HG03342 (cell line): Measurements from ENCODE around the gene GPC6.

Experiments
- ATAC-seq: cut with Tn5 transposase; IDR thresholded peaks from one replicate; pipeline ENCODE4 v1.9.1; 2021; ENCODE audit warnings: mild to moderate bottlenecking, moderate library complexity; ENCODE audit not compliant: unreplicated experiment

Gene GPC6

GRCh38 chr13:93558637-93559036 is 332.0 kb downstream of the GPC6 start:
- no peak for ATAC-seq

DNA sequence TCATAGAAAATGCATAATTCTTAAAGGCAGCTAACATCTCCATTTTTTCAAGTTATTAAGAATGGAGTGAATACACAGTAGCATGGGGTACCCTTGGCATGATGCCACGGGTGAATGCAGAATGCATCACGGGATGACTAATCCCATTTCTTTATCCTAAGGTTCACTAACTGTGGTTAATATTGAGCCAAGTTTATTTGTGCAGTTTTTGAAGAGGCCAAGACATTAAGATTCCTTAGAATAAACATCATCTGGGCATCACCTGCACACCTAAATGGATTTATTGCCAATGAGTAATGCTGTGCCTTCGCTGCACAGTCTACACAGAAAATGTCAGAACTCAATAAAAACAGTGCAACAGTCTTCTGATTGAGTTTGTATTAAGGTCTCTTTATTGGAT is 333.1 kb downstream of the GPC6 start:
- no peak for ATAC-seq

DNA sequence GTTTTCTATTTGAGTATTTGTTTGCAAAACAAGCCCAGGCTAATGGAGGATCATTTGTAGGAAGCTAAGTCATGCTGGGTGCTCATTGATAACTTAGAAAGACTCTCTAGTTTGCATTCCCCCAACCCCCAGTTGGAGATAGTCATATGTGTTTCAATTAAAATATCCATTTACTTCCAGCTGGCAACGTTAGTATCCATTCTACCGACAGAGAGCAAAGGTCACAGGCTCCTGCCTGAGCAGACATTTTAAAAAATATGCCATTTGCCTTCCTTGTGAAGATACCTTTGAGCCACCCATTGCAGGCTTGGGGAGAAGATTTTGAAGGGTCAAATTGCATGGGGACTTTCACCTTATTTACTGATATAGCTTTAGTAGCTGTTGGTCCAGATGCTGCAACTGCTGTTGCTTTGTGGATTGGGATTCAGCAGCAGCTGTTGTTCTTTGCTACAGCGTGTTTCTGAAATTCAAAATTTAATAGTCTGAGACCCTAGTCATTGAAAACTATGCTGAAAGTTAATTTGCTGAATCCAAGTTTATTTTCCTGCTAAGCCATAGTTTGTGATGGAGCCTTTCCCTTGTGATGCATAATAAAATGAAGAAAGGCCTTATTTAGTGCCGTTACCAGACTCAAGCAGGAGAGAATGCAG is 335.1 kb downstream of the GPC6 start:
- no peak for ATAC-seq

DNA sequence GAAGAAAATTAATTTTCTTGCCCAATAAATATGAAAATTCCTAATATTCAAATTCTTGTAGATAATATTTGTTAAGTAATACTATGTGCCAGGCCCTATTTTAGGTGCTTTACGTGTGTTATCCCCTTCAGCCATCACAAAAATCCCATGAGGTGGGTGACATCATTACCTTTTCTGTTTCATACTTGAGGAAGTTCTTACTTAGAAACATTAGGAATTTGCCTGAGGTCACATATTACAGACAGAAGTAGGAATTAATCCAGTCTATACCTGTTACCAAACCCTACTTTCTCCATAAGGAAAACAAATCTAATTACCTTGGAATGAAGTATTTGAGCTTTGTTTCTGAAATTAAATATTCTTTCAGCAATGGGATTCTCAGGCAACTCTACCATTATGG is 336.1 kb downstream of the GPC6 start:
- ATAC-seq: no peak

DNA sequence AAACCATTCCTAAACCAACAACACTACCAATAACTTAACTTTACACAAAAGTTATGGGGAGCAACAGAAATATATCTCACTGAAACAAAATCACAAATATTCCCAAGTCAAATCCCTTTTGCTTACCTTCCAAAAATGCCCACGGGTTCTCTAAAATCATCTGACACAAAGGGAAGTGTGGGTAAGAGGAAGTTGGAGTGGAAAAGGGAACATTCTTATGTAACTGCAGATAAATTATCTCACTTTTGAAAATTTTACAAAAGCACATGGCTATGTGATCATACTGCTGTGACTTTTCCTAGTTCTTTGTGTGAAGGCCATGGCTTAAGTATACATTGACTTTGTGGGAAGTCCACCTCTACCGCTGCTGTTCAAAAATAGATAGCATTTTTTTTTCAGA is 350.5 kb downstream of the GPC6 start:
- no peak for ATAC-seq

DNA sequence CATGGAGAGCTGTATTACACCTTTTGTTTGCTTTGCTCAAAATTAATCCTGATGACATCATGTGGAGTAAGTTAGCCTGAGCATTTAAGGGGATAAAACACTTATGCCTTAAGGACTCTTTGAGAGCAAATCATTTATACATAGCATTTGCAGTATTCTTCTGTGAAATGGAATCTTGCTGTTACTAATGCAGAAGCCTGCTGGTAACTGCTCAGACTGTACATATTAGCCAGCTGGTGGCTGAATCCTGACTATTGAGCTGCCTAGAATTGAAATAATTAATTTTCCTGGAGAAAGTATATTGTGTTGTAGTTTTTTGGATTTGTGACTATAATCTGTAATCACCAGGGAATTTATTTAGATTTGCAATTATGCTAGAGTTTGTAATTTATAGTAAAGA is 363.2 kb downstream of the GPC6 start:
- no peak for ATAC-seq

DNA sequence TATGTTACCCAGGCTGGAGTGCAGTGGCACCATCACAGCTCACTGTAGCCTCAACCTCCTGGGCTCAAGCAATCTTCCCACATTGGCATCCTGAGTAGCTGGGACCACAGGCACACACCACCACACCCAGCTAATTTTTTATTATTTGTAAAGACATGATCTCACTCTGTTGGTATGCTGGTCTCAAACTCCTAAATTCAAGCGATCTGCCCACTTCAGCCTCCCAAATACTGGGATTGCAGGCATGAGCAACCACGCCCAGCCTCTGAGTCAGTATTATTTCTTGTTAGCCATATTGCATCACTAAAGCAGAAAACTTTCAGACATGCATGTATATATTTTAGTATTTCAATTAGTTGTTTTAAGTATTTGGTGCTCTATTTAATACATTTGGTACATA is 376.4 kb downstream of the GPC6 start:
- ATAC-seq: no peak

DNA sequence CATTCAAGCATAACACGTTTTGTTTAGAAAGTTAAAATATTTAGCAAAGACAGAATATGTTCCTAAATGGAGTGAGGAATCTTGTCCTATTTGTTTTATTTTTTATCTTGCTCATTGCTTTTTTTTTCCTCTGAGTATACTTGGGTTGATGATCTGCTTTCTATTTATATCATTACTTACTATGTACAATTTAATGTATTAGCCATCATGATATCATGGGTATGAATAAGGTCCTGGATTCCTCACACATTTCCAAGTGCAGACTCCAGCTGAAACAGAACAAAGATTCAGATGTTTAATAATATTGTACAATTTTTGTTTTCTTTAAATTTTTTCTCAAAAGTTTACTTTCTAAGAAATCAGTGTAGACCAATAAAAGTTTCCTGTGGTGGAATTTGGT is 388.2 kb downstream of the GPC6 start:
- no peak for ATAC-seq

- no peak for ATAC-seq
Measured at GRCh38 chr13:93620181-93620765, 393.7 kb downstream of the GPC6 start.

GRCh38 chr13:93621051-93621450 is 394.4 kb downstream of the GPC6 start:
- no peak for ATAC-seq

DNA sequence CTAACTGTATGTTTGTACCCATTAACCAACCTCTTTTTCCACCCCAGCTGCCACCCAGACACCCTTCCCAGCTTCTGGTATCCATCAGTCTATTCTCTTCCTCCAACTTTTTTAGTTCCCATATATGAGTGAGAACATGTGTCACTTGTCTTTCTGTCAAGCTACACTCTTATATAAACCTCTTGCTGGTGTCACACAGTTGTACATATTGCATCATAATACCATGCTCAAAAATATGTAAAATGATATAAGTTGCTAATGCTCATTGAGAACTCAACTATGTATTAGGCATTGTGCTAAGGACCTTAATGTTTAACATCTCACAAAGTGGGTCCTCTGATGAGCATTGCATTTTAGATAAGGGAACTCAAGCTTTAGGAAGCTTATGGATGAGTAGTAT is 395.4 kb downstream of the GPC6 start:
- no peak for ATAC-seq

GRCh38 chr13:93624311-93624777 is 397.7 kb downstream of the GPC6 start:
- no peak for ATAC-seq

GRCh38 chr13:93625536-93625935 is 398.9 kb downstream of the GPC6 start:
- no peak for ATAC-seq

DNA sequence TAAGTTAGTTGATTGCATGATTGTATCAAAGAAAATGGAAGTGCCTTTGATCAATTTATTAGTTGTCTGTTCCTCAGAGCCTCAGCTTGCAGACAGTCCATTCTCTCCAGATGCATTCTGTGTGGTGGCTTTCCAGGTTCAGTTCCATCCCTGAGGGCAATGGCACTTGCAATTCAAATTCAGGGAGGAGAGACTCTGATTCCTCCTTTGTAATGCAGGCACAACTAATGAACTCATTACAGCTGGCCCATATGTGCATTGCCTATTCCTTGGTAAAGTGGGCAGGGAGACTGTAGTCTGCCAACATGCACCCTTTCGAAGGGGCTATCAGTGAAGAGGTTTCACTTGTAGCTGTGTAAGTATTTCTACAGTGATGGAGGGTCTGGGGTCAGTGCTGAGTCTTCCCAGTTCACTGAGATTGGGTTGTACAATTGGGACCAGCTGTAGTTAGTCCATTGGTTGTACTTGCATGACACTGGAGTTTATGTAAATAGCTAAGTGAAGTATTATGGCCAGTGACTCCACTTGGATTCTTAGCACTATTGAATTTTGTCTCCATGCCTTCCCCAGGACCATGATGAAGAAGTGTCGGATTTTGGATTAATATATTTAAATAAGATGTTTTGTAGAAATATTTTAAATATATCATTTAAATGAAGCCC is 401.7 kb downstream of the GPC6 start:
- no peak for ATAC-seq

GRCh38 chr13:93635616-93636032 is 409.0 kb downstream of the GPC6 start:
- ATAC-seq: no peak

DNA sequence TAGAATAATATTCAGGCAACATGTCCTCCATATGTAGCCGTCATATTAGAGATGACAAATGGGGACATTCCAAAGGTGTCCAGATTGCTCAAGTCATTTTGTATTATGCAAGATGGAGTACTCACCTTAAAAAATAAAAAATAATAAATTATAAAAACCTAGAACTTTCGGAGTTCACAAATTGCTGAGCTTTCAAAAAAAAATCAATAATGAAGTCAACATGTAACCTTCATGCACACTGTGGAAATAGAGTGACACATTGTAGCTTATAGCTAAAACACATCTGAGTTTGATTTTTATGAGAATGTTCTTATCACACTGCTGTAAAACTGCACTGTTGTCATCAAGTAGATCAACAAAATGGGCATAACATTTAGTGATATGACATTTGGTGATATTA is 411.2 kb downstream of the GPC6 start:
- no peak for ATAC-seq

DNA sequence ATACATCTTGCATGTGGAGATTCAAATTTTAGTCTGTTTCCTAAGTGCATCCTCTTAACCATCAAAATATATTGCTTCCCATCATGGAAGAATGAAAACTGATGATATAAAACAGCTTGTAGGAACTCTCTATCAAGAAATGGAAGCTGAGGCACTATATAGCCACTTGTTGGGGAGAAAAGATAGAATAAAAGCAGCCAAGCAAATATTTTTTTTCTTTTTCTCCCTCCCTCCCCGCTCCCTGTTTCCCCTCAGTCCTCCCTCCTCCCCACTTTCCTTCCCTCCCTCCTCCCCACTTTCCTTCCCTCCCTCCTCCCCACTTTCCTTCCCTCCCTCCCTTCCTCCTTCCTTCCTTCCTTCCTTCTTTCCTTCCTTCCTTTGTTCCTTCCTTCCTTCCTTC is 413.8 kb downstream of the GPC6 start:
- no peak for ATAC-seq

DNA sequence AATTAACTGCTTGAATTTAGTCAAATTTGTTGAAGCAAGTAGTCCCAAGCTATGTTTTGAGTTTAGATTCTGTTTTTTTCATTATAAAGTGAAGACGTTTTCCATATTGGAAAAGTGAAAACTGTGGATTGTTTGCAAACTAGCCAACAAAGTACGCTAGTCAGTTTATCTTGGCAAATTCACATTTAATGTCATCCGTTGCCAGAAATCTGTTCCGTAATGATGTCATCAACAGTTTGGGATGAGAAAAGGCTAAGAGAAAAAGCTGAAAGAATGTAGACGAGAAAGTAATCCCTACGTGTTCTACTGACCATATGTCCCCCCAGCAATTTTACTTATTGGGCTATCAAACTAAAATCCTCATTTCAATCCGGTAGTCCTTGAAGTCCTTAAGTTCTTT is 419.6 kb downstream of the GPC6 start:
- no peak for ATAC-seq

DNA sequence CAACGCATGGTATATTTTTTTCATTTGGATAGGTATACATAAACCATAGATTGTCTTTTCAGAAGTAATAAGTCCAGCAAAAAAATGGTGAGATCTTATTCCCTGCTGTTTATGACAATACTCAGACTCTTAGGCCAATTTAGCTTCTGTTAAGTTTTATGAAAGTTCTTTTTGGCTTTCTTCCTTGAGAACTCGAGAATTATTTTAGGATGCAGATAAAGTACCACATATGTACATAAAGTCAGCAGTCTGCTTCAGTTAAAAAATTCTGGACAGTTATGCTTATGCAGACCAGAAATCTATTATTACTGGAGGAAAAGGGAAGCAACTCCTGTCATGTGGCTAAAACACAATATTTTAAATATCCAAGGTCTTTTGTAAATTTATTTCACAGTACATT is 422.9 kb downstream of the GPC6 start:
- ATAC-seq: no peak

DNA sequence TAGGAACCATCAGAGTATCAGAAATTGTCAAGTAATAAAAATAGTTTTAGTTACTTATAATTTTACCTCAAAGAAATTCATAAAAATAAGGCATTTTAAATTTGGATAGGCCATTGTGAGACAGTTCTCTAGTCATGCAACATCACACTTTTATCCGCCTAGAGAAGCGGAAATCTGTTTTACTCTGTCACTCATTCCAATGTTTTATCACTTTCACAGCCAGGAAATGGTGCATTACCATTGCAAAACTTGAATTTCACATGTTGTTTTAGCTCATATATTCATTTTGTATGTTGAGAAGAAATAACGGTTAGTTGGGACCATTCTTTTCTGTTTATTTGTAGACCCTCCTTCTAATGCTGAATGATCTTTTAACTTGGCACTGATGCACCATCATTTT is 427.2 kb downstream of the GPC6 start:
- no peak for ATAC-seq

DNA sequence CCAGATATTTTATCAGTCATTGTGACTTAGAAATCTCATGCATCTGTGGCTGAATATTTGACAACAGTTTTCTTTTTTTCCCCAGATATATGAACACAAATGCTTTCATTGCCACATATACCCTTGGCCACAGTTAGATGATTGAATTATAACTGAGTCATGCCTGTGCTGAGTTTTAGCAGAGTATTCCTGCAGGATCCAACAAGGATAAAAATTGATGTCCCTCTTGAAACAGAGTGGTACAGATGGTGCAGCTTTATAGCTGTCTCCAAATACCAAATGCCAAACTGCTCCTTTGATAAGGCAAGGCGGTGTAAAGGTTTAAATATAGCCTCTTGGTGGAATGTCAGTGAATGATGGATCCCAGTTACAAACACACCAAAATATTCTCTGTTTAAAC is 428.5 kb downstream of the GPC6 start:
- ATAC-seq: no peak

DNA sequence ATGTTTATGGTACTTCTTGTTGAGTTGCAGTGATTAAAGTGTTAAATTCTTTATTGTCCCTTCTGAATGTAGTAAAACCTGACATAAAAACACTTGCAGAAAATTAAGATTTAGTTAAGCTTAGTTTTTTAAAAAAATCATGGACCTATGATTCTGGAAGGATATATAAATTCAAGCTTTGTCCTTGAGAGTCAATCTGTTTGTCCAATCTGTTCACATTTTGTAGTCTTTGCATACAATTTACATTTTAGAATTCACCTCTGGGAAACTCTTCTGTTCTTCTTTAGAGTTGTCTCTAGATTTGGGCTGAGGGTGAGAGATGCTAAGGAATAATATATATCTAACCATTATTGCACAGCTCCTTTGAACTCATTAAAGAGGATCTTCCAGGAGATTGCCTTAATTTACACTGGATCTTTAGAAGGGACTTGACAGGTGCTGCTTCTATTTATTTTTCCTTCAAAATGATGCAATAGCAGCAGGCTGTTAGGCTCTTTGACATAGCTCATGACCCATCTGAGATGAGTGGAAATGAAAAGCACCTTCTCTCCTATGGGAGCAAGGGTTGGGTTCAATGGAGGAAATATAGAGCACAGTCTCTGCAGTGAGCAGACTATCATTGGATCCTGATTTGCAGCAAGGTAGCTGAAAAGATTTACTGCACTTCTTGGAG is 433.9 kb downstream of the GPC6 start:
- ATAC-seq: no peak
